ENCODE results near the gene ITGA11. TPM values are rescaled to one million over a fixed set of nuclear protein-coding genes. Genes with fewer than 3 reads are reported as not detected.

ITGA11 gene
- total and polyA plus RNA-seq, 2 of the 4 experiments (the other 2 are of a cell fraction), result 4.1 to 6.6 TPM

DNA sequence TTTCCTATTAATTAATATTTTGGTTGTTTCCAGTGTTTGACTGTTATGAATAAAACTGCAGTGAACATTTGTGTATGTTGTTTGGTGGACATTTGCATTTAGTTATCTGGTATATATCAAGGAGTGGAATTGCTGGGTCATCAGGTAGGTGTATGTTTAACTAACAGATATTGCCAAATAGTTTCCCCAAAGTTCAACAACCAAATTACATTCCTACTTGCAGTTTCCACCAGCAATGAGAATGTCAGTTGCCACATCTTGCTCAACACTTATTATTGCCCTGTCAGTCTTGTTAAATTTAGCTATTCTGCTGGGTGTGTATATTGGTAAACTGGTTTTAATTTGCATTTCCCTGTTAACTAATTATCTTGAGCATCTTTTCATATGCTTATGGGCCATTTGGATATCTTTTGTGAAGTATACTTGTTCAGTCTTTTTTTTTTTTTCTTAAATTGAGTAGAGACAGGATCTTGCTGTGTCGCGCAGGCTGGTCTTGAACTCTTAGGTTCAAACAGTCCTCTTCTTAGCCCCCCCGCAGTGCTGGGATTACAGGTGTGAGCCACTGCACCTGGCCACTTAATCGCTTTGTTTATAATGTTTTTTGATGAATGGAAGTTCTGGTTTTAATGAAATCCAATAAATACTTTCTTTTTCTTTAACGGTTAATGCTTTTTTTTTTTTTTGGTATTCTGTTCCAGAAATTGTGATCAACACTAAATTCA lies 146.5 kb downstream of the ITGA11 start:
- Histone ChIP-seq H2BK15ac (ENCODE audit: low read depth, low read length) (no peak overlapping the region), H3K9me1 (ENCODE audit: insufficient read depth, low read length) (peaks cover 6% of the 10 kb centered on the region), H4K5ac (ENCODE audit: low read depth, low read length) (no peak overlapping the region), H2AFZ (replicated peaks; ENCODE audit: low read length, poor library complexity) (no peak overlapping the region), H2BK5ac (ENCODE audit: low read depth, low read length, poor library complexity, severe bottlenecking) (no peak overlapping the region), H2AK5ac (ENCODE audit: low read depth, low read length) (no peak overlapping the region), H3K14ac (replicated peaks; ENCODE audit: low read depth, low read length) (no peak overlapping the region), H3K79me1 (ENCODE audit: low read depth in 1 of 2, low read length in 2 of 2) (peaks cover 6 to 45% of the 10 kb centered on the region in 2 experiments; a peak in 3 of 4 replicates), H4K8ac (ENCODE audit: low read depth in 2 of 2, low read length in 2 of 2) (no peak overlapping the region), H4K20me1 (ENCODE audit: insufficient read depth, low read length) (peaks cover 86% of the 10 kb centered on the region), H3K9ac (ENCODE audit: low read depth, low read length) (no peak overlapping the region), H3K23ac (ENCODE audit: low read depth, low read length) (no peak overlapping the region; the same call in 1 of the 2 replicates), H3K27ac (ENCODE audit: insufficient read depth, low read length) (no peak overlapping the region), H3K9me3 (ENCODE audit: control insufficient read depth, insufficient read depth, low read length) (peaks cover 3% of the 10 kb centered on the region; the same call in 1 of the 2 replicates), H2AK9ac (replicated peaks; ENCODE audit: low read depth, low read length, poor library complexity) (no peak overlapping the region), H2BK20ac (ENCODE audit: low read depth, low read length) (no peak overlapping the region), H3K4me2 (ENCODE audit: low read depth, low read length) (no peak overlapping the region), H3K36me3 (ENCODE audit: control insufficient read depth, insufficient read depth, low read length) (peaks cover 15% of the 10 kb centered on the region), H3K18ac (ENCODE audit: low read depth, low read length) (no peak overlapping the region), H2BK120ac (ENCODE audit: low read depth, low read length) (no peak overlapping the region), H3K56ac (ENCODE audit: extremely low read depth, insufficient read depth, low read length) (no peak overlapping the region), H4K91ac (ENCODE audit: insufficient read depth, low read depth, low read length) (no peak overlapping the region), H3K4me1 (ENCODE audit: control insufficient read depth, insufficient read depth, low read length) (peaks cover 7% of the 10 kb centered on the region), H3K4ac (ENCODE audit: low read depth, low read length) (no peak overlapping the region), H3K4me3 (ENCODE audit: insufficient read depth, low read depth, low read length) (no peak overlapping the region), H3K27me3 (ENCODE audit: control insufficient read depth, insufficient read depth, low read length) (no peaks in the 10 kb centered on the region)
- BruUV-seq (replicated peaks), result no TSS peak
- ATAC-seq (ENCODE audit: low read depth), result no peak
- peak; percentile 53; the same call in 1 of the 2 replicates for TF ChIP-seq CEBPB (IDR thresholded peaks at IDR 0.05; ENCODE audit: low read depth, low read length)
- TF ChIP-seq RFX5 (IDR thresholded peaks at IDR 0.05; ENCODE audit: low read depth, low read length), result no peak
- dilution Hi-C loops (cut with HindIII; ENCODE audit: low sequenced_read_pairs, unreplicated experiment) (no loop called here), intact Hi-C loops (cut with micrococcal nuclease) (no loop called here), in situ Hi-C loops (cut with MboI; ENCODE audit: low sequenced_read_pairs) (no loop called here)
- no peak for DNase-seq
- CTCF ChIA-PET, result no interaction called here
- POLR2A ChIA-PET (ENCODE audit: unreplicated experiment), result no interaction called here
- WGBS, 2 experiments (ENCODE audit: extremely low coverage in 2 of 2, insufficient read length in 1 of 2), result no CpG with 5 or more reads among the region's 5 CpGs

Measured in IMR-90 (cell line).